Prostate gland (tissue), 2 donors: ENCODE results near the gene C1R. TPM values are rescaled to one million over a fixed set of nuclear protein-coding genes. Genes with fewer than 3 reads are reported as not detected.

ENCODE experiments used
- DNase-seq: peaks from one replicate; pipeline ENCODE4 v3.0.0-alpha.2; 2019; ENCODE audit warnings: low spot score
- H3K27ac ChIP-seq, 2 donors: fragments of 200-600 bp; sonication (generic); 2 replicates each; pipeline ENCODE4 v1.5.1; 2017 to 2019
- H3K27me3 ChIP-seq: fragments of 200-600 bp; sonication (generic); replicated peaks from 2 replicates; pipeline ENCODE4 v1.5.1; 2019; ENCODE audit not compliant: insufficient read depth
- H3K36me3 ChIP-seq, 2 donors: fragments of 200-600 bp; sonication (generic); 1 replicate in 1 of 2; 2 replicates in 1 of 2; pipeline versions ENCODE4 v1.5.1 to v1.8.1; 2017 to 2019
- H3K4me1 ChIP-seq: fragments of 200-600 bp; sonication (generic); replicated peaks from 2 replicates; pipeline ENCODE4 v1.5.1; 2019
- H3K4me3 ChIP-seq, 2 donors: fragments of 200-600 bp; sonication (generic); 2 replicates each; pipeline ENCODE4 v1.5.1; 2017 to 2019
- H3K9me3 ChIP-seq: fragments of 200-600 bp; sonication (generic); 2 replicates; pipeline ENCODE4 v1.5.1; 2017
- CTCF ChIP-seq, 4 experiments: fragments of 200-600 bp in 2 of 4; fragments of 450-650 bp in 2 of 4; sonication (generic) in 2 of 4; IDR thresholded peaks; 1 replicate in 3 of 4; 2 replicates in 1 of 4; pipeline ENCODE4 v1.5.1; 2016 to 2019; ENCODE audit warnings: antibody characterized with exemption in 4 of 4, mild to moderate bottlenecking in 2 of 4, moderate library complexity in 2 of 4
- POLR2A ChIP-seq: fragments of 450-650 bp; IDR thresholded peaks from one replicate; pipeline ENCODE4 v1.6.1; 2016; ENCODE audit warnings: antibody characterized with exemption, mild to moderate bottlenecking
- POLR2AphosphoS5 ChIP-seq: sonication (generic); formaldehyde crosslinking; IDR thresholded peaks from one replicate; pipeline ENCODE4 v1.6.1; 2017; ENCODE audit warnings: antibody characterized with exemption
- WGBS: methylation state at CpG from one replicate; pipeline ENCODE4 v1.1.5; 2018; 5-methylcytosine and 5-hydroxymethylcytosine counted together
- intact Hi-C: fragments of 100-400 bp; cut with DNase I; formaldehyde crosslinking; loops from one replicate; pipeline ENCODE4 v1.14.2; 2022
- total RNA-seq, 2 donors: library from RNA; depleted of rRNA; stranded (reverse); fragments of >200 nt; gene quantifications; one replicate each; pipeline ENCODE4 v1.1.0, GENCODE V29; 2016

C1R gene
- 100 to 1,000 TPM; 104 to 261 TPM for total RNA-seq

GRCh38 chr12:7092229-7092985 is at the start of gene C1R:
Gene C1R (minus strand): TSS chr12:7092445. CDS start chr12:7092388, 57 bp downstream.
- H3K9me3 ChIP-seq: no peaks in the 10 kb centered on the region
- H3K4me3 ChIP-seq: peak within 1 kb of the TSS; percentile 21 to 32
- TF ChIP-seq POLR2A (no peak), CTCF (IDR thresholded peaks at IDR 0.05) (peak; percentile 84 to 93 (median 88)), POLR2AphosphoS5 (peak; percentile 81)
- 8% methylated on average over 16 of the region's 16 CpGs for WGBS
- H3K4me1 ChIP-seq: no peaks in the 10 kb centered on the region
- DNase-seq: peak; percentile 55
- H3K27me3 ChIP-seq: no peaks in the 10 kb centered on the region
- intact Hi-C loops: loop anchor here (1.0 kb wide), 1 partner anchor 32 kb away; the partner anchor contains the start of gene C1S
- H3K36me3 ChIP-seq: peaks cover 0 to 7% of the 10 kb centered on the region in 2 donors
- peak within 1 kb of the TSS; percentile 66 to 77 for H3K27ac ChIP-seq

- H3K9me3 ChIP-seq: no peaks in the 10 kb centered on the region
- 97% methylated on average over 7 of the region's 7 CpGs for WGBS
- no peak for DNase-seq
- intact Hi-C loops: no loop called here
- no peaks in the 10 kb centered on the region for H3K4me1 ChIP-seq
- TF ChIP-seq POLR2AphosphoS5: no peak
- no peak for TF ChIP-seq POLR2A
- no peak for TF ChIP-seq CTCF (IDR thresholded peaks at IDR 0.05)
- peaks cover 0 to 5% of the 10 kb centered on the region in 2 donors for H3K36me3 ChIP-seq
- no peak overlapping the region for H3K27ac ChIP-seq
- H3K27me3 ChIP-seq: no peaks in the 10 kb centered on the region
- no peak overlapping the region for H3K4me3 ChIP-seq
These were observed 49.2 kb upstream of the C1R start for GRCh38 chr12:7141351-7142005.

GRCh38 chr12:7139200-7139599 is 47.0 kb upstream of the C1R start:
- Histone ChIP-seq H3K4me1 (no peaks in the 10 kb centered on the region), H3K27ac (no peak overlapping the region), H3K4me3 (no peak overlapping the region), H3K9me3 (no peaks in the 10 kb centered on the region), H3K36me3 (peaks cover 0 to 5% of the 10 kb centered on the region in 2 donors), H3K27me3 (no peaks in the 10 kb centered on the region)
- no peak for DNase-seq
- TF ChIP-seq CTCF (IDR thresholded peaks at IDR 0.05) (no peak), POLR2A (no peak), POLR2AphosphoS5 (no peak)
- intact Hi-C loops: no loop called here
- 100% methylated on average over 2 of the region's 2 CpGs for WGBS

GRCh38 chr12:7137908-7138307 is 45.7 kb upstream of the C1R start:
- WGBS: 86% methylated on average over 4 of the region's 4 CpGs
- Histone ChIP-seq H3K4me3 (no peak overlapping the region), H3K27me3 (no peaks in the 10 kb centered on the region), H3K9me3 (no peaks in the 10 kb centered on the region), H3K36me3 (peaks cover 0 to 5% of the 10 kb centered on the region in 2 donors), H3K27ac (no peak overlapping the region), H3K4me1 (no peaks in the 10 kb centered on the region)
- no peak for DNase-seq
- TF ChIP-seq CTCF (IDR thresholded peaks at IDR 0.05) (no peak), POLR2A (no peak), POLR2AphosphoS5 (no peak)
- intact Hi-C loops: no loop called here
